ENCODE results near the gene RAG1.

DNA sequence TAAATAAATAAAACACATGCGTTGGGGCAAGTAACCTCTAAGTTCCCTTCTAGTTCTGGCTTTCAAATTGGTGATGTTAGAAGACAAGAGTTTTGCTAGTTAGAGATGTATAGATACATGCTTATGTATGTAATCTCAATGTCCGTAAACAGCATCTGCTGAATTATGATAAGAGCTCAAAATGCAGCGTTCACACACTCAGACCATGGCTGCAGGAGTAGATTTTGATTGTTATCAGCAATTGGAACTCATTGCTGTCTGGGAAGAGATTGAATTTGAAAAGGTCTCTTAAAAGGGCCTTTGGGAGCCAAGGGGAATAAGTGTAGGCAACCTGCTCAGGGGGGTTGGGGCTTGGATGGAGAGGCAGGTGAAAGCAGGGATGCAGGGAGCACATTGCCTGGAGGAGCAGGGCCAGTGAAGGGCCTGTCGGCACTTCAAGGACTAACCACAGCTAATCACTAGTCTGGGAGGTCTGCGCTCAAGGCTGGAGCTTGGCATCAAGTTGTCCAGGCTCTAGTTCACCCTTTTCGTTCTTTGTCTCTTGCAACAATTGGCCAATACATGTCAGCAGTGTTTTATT lies 2.7 kb upstream of the RAG1 start:
- TF ChIP-seq NR3C1 (IDR thresholded peaks at IDR 0.05) (no peak), POLR2A (IDR thresholded peaks at IDR 0.05; ENCODE audit: low read length) (no peak), JUN (IDR thresholded peaks at IDR 0.05) (no peak), NFE2L2 (conservative IDR thresholded peaks at IDR 0.05; ENCODE audit: low read length) (no peak), RCOR1 (IDR thresholded peaks at IDR 0.05; ENCODE audit: low read depth, low read length) (no peak), EP300 (IDR thresholded peaks at IDR 0.05) (no peak), CBX8 (IDR thresholded peaks at IDR 0.05) (no peak), CBX2 (IDR thresholded peaks at IDR 0.05; ENCODE audit: borderline replicate concordance, low read depth) (no peak), FOSL2 (IDR thresholded peaks at IDR 0.05) (no peak), FOSL2 (CRISPR knock-in tag; IDR thresholded peaks at IDR 0.05) (no peak)
- TF ChIP-seq, protein P1, sequence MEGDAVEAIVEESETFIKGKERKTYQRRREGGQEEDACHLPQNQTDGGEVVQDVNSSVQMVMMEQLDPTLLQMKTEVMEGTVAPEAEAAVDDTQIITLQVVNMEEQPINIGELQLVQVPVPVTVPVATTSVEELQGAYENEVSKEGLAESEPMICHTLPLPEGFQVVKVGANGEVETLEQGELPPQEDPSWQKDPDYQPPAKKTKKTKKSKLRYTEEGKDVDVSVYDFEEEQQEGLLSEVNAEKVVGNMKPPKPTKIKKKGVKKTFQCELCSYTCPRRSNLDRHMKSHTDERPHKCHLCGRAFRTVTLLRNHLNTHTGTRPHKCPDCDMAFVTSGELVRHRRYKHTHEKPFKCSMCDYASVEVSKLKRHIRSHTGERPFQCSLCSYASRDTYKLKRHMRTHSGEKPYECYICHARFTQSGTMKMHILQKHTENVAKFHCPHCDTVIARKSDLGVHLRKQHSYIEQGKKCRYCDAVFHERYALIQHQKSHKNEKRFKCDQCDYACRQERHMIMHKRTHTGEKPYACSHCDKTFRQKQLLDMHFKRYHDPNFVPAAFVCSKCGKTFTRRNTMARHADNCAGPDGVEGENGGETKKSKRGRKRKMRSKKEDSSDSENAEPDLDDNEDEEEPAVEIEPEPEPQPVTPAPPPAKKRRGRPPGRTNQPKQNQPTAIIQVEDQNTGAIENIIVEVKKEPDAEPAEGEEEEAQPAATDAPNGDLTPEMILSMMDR (IDR thresholded peaks at IDR 0.05), result no peak
- TF ChIP-seq, protein P2, sequence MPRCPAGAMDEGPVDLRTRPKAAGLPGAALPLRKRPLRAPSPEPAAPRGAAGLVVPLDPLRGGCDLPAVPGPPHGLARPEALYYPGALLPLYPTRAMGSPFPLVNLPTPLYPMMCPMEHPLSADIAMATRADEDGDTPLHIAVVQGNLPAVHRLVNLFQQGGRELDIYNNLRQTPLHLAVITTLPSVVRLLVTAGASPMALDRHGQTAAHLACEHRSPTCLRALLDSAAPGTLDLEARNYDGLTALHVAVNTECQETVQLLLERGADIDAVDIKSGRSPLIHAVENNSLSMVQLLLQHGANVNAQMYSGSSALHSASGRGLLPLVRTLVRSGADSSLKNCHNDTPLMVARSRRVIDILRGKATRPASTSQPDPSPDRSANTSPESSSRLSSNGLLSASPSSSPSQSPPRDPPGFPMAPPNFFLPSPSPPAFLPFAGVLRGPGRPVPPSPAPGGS (IDR thresholded peaks at IDR 0.05), result no peak
